DMS53 (cell line): ENCODE results near the gene SMIM5.

Experiments
- DNase-seq: peaks from one replicate; lab custom pipeline; 2025; lab: John Stamatoyannopoulos, UW

Gene SMIM5

DNA sequence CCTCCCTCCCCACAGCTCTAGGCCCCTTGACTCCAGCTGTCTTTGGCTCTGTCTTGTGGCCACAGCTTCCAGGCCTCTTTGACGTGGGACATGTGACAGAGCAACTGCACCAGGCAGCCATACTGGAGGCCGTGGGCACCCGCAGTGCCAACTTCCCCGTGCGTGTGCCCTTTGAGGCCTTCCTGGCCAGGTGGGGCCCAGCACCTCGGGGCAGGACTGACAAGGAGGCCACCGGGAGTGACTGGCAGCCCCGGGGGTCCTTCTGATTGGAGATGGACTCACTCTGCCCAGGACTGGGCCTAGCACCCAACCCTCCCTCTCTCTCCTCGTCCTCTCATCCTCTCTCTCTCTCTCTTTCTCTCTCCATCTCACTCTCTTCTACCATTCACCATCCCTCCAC lies 30.1 kb upstream of the SMIM5 start:
- no peak for DNase-seq

DNA sequence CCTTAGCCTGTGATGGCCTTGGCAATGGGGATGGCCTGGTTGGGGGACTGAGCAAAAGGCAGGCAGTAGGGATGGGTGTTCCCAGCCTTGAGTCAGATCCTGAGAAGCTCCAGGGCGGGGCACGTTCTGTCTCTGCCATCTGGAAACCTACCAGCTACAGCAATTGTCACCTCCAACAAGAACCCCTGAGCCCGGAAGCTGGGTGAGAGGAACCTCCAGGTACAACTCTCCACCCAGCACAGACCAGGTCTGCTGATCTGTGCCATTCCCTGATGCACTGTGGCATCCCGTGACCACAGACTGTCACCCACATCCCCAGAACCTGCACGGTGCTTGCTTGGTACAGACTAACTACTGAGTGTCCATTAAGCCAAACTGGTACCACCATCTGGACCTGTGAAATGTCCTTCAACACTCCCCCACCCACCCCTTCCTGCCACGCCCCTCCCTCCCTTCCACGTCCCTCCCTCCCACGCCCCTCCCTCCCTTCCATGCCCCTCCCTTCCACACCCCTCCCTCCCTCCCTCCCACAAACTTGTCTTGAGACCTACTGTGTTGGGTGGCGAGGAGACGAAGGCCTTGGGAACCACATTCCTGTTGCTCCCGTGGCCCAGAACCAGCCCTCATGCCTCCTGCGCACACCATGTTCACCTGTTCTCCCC lies 29.1 kb upstream of the SMIM5 start:
- no peak for DNase-seq

DNA sequence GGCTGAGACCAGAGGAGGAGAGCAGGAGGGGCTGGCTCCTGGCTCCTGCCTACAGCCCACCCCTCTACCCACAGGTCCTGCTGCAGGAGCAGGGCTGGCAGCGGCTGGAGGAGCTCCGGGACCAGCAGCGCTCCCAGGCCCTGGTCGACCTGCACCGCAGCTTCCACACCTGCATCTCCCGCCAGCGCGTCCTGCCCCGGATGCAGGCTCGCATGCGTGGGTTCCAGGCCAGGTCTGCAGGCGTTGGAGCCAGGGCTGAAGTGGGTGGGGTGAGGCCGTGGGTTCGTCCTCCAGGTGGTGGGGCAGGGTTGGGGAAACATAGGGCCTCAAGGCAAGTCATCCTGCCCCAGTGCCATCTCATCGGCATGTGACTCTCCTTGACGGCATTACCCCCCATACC lies 27.4 kb upstream of the SMIM5 start:
- no peak for DNase-seq

DNA sequence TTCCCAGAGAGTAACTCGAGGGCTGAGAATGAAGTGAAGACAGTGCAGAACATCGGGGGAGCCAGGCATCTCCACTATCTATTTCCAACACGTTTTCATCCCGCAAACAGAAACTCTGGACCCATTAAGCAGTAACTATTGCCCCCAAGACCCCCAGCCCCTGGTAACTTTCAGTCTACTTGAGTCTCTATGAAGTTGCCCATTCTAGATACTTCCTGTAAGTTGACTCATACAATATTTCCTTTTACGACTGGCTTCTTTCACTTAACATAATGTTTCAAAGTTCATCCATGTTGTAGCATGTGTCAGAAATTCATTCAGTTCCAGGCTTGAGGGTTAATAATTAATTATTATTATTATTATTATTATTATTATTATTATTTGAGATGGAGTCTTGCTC lies 26.1 kb upstream of the SMIM5 start:
- no peak for DNase-seq

DNA sequence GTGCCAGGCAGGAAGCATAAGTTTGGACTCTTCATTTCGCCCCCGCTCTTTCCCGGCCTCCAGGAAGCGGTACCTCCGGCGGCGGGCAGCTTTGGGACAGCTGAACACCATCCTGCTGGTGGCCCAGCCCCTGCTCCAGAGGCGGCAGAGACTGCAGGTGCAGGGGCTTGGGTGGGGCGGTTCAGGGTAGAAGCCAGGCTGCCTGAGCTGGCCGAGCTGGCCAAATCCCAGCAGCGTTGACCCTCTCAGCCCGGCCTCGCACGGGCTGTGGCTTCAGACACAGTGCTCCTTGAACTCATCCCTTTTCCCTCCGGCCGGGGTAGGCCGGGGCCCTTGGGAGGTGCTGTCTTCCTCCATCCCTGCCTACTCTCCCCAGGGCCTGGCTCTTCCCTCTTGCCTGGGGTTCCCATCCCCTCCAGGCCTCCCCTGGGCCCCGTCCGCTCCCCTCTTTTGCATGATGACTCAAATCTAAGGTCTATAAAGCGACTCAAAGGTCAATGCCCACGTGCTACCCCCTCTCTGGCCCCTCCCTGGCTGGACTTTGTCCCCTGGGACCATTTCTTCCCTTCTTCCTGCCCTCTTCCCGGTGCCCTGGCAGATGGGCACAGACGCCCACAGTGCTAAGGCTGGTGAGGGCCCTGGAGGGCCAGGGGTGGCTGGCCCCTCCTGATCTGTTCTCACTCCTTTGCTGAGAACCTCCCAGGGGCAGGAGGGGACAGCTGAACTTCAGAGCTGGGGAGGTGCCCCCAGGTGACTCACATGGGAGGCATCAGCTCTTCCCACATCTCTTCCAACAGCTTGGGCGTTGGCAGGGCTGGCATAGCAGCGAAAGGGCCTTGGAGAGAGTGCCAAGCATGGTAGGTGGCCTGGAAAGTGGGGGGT lies 22.9 kb upstream of the SMIM5 start:
- DNase-seq: peak; percentile 41

DNA sequence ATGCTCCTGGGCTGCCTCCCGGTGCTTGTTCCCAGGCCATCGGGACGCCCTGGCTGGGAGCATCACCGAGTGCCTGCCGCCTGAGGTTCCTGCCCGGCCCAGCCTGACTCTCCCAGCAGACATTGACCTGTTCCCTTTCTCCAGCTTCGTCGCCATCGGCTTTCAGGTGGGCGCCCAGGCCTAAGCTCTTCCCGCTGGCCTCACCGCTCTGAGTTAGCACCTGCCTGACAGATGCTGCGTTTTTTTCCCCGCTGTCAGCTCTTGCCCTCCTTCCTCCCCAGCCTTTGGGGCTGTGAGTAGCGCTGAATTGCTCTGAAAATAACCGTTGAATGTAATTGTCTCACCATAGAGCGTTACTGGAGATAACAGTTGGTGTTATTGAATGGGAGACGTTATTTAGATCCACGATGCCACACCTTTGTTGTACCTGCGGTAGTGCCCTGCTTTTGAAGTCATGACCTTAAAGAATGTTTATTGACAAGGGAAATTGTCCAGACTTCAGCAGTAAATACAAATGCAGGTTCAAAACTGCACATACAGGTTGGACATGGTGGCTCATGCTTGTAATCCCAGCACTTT lies 21.3 kb upstream of the SMIM5 start:
- no peak for DNase-seq

DNA sequence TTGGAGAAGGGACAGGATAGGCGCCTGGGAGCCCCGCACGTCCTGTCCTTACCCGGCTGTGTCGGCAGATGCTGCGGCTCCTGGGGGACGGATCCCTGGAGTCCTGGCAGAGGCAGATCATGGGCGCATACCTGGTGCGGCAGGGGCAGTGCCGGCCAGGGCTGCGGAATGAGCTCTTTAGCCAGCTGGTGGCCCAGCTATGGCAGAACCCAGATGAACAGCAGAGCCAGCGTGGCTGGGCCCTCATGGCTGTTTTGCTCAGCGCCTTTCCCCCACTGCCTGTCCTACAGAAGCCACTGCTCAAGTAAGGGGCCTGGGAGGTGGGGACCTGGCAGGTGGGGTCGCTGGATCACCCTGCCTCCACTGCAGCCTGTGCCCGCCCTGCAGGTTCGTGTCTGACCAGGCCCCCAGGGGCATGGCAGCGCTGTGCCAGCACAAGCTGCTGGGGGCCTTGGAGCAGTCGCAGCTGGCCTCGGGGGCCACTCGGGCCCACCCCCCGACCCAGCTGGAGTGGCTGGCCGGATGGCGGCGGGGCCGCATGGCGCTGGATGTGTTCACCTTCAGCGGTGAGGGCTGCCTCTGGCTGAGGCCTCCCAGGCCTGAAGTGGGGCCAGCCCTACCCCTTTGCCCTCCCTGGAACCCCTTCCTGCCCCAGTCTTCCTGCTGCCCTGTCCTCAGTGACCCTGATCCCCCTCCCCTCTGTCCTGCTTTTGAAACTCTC lies 20.2 kb upstream of the SMIM5 start:
- no peak for DNase-seq

DNA sequence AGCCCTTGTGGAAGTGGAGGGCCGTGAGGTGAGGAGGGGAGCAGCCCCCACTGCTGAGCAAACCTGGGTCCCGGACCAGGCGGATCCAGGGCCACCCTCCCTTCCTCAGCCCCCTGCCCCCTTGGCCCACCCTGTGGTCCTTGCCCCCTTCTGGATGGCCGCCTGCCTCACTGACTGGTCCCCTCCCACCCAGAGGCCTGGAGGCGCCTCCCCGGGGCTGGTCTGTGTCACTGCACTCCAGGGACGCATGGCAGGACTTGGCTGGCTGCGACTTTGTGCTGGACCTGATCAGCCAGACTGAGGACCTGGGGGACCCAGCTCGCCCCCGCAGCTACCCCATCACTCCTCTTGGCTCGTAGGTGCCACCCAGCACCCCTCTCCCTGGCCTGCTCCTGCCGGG lies 19.2 kb upstream of the SMIM5 start:
- DNase-seq: peak; percentile 55

DNA sequence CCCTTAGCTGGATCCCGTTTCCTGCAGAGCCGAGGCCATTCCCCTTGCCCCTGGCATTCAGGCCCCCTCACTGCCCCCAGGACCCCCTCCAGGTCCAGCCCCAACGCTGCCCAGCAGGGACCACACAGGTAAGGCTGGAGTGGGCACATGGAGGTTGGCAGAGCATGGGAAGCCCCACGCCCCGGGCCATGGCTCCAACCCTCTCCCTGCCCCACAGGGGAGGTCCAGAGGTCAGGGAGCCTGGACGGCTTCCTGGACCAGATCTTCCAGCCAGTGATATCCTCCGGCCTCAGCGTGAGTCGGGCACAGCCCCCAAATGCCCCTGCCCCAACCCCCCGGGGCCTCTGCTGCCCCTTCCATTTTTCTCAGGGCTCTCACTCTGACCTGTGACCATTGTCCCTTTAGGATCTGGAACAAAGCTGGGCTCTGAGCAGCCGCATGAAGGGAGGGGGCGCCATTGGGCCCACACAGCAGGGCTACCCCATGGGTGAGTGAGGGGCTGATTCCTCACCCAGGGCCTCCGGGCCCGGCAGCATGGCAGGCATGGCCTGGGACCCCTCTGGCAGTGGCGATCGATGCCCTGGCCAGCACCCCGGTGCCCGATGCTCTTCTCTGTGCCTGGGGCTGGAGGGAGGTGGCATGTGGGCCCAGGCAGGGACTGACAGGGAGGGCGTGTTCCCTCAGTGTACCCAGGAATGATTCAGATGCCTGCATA lies 18.5 kb upstream of the SMIM5 start:
- DNase-seq: no peak

DNA sequence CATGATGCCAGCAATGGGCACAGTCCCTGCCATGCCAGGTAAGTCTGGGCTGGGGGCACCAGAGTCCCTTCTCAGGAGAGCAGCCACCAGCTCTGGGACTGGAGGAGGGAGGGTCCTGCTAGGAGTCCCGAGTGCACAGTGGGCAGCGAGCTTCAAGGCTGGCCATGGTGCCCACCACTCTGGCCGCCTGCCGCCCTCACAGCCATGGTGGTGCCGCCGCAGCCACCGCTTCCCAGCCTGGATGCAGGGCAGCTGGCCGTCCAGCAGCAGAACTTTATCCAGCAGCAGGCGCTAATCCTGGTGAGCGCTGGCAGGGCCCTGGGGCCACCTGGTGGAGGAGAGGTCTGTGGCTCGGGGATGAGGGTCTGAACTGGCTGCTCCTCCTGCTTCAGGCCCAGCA lies 17.9 kb upstream of the SMIM5 start:
- DNase-seq: peak; percentile 47

DNA sequence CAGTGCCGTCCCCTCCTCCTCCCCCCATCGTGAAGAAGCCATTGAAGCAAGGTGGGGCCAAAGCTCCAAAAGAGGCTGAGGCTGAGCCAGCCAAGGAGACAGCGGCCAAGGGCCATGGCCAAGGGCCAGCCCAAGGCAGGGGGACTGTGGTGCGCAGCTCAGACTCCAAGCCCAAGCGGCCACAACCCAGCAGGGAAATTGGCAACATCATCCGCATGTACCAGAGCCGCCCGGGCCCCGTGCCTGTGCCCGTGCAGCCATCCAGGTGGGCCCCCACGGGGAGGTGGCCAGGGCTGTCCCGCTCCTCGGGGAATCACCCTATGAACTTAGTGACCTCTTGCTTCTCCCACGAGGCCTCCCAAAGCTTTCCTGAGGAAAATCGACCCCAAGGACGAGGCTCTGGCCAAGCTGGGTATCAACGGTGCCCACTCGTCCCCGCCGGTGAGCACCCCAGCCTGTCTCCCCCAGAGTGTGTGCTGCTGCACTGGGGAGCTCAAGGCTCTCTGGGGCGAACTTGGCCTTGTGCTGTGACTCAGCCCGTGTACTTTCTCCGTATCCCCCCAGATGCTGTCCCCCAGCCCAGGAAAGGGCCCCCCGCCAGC lies 16.6 kb upstream of the SMIM5 start:
- no peak for DNase-seq

DNA sequence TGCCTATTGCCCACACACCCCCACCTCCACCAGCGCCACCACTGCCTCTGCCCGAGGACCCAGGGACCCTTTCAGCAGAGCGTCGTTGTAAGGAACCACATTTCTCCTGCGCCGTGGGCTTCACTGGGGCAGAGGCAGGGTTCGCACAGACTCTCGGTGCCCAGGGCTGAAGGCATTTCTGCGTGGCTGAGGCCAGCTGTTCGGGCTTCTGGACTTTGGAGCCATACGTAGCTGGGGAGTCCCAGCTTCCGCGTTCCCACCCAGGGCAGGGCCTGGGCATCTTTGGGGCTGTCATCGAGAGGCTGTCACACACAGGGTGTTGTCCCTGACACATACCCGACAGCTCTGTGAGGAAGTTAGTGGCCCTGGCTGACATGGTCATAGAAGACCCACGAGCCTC lies 16.0 kb upstream of the SMIM5 start:
- peak; percentile 33 for DNase-seq

DNA sequence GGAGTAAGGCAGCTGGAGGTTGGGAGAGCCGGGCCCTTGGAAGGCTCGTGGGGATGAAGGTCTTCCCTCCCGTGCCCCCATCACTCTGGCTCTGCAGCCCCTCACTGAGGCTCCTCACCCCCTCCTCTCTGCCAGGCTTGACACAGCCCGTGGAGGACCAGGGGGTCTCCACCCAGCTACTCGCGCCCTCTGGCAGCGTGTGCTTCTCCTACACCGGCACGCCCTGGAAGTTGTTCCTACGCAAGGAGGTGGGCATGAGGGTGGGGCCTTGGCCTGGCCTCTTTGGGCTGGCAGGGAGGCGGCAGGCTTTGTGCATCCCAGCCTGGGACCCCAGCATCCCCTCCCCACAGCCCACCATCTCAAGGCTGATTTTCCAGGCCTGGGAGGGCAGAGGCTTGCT lies 15.6 kb upstream of the SMIM5 start:
- no peak for DNase-seq

DNA sequence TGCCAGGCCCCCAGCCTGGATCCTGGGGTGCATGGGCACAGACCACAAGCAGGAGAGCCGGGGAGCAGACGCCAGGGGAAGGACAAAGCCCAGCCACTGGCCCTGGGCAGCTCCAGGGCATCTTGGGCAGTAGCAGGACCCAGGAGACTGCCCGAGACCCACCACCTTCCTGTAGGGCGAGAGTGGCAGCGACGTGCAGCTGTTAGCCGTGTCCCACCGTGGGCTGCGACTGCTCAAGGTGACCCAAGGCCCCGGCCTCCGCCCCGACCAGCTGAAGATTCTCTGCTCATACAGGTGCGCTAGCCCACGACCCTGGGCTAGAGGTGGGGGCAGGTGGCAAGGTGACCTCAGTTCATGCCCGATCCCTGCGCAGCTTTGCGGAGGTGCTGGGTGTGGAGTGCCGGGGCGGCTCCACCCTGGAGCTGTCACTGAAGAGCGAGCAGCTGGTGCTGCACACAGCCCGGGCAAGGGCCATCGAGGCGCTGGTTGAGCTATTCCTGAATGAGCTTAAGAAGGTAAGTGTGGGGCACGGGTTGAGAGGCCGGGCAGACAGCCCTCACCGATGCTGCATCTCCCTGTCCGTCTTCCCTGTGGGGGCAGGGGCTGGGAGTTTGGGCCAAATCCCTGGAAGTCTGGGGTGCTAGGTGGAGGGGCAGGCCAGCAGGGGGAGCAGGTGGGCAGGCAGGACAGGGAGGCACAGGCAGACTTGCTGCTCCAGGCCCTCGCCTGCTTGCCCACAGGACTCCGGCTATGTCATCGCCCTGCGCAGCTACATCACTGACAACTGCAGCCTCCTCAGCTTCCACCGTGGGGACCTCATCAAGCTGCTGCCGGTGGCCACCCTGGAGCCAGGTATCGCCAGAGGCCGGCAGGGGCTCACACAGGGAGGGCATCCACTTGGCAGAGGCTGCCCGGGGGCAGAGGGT lies 13.5 kb upstream of the SMIM5 start:
- DNase-seq: peak; percentile 88

DNA sequence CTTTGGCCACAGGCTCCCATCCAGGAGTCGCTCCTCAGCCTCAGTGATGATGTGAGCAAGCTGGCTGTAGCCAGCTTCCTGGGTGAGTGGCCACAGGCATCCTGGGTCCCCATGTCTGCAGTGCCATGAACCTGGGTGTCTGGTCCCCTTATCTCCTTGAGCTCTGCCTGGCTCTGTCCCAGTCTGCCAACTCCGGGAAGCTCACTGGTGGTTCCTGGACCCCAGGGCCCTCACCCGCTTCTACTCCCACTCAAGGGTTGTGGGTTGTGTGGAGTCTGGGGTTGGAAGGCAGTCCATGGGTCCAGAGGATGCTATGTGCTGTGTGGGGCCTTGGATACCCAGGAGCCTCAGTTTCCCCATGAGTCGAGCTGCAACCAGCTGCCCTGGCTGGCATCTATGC lies 11.7 kb upstream of the SMIM5 start:
- no peak for DNase-seq

DNA sequence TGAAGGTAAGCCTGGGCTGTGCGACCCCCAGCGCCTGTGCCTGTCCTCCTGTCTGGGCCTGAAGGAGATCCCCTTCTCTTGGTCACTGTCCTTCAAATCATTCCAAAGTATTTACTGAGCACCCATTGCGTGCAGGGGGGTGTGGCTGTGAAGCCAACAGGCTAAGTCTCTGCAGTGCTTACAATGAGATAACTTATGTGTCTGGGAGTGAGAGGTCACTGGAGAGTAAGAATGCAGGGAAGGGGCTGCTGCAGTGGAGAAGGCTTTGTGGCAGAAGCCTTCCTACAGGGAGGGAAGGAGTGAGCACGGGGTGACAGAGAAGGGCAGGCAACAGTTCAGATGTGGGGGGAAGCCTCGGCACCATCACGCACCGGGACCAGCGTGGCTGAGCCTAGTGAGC lies 11.2 kb upstream of the SMIM5 start:
- no peak for DNase-seq

DNA sequence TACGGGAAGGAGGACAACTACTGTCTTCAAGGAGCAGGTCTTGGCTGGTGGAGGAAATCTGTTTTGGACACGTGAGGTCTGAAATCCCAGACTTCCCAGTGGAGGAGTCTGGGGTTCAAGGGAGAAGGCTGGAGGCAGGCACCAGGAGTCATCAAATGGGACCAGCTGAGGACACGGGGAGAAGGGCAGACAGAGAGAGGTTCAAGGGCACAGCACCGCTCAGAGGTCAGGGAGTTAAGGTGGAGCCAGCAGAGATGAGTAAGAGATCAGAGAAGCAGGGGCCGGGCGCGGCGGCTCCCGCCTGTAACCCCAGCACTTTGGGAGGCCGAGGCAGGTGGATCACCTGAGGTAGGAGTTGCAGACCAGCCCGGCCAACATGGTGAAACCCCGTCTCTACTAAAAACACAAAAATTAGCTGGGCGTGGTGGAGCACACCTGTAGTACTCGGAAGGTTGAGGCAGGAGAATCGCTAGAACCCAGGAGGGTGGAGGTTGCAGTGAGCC lies 10.4 kb upstream of the SMIM5 start:
- no peak for DNase-seq

DNA sequence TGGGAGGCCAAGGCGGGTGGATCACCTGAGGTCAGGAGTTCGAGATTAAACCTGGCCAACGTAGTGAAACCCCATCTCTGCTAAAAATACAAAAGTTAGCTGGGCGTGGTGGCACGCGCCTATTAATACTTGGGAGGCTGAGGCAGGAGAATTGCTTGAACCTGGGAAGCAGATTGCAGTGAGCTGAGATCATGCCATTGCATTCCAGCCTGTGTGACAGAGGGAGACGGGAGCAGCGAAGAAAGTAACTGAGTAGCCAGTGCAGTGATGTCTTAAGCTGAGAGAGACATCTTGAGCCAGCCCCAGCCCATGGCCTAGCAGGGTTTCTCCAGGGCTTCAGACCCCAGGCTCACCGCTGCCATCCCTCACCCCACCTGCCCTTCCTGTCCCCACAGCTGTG lies 9.8 kb upstream of the SMIM5 start:
- no peak for DNase-seq

DNA sequence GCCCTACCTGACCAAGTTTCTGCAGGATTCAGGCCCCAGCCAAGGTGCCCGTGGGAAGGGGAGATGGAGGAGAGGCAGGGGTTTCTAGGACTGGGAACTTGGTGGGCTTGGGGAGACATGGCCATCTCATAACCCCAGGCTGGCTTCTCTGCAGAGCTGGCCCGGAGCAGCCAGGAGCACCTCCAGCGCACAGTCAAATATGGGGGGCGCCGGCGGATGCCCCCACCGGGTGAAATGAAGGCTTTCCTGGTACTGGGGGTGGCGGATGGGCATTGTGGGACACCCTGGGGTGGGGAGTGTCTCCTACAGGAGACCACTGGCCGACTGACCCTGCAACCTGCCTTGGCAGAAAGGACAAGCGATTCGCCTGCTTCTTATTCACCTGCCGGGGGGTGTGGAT lies 9.2 kb upstream of the SMIM5 start:
- no peak for DNase-seq

DNA sequence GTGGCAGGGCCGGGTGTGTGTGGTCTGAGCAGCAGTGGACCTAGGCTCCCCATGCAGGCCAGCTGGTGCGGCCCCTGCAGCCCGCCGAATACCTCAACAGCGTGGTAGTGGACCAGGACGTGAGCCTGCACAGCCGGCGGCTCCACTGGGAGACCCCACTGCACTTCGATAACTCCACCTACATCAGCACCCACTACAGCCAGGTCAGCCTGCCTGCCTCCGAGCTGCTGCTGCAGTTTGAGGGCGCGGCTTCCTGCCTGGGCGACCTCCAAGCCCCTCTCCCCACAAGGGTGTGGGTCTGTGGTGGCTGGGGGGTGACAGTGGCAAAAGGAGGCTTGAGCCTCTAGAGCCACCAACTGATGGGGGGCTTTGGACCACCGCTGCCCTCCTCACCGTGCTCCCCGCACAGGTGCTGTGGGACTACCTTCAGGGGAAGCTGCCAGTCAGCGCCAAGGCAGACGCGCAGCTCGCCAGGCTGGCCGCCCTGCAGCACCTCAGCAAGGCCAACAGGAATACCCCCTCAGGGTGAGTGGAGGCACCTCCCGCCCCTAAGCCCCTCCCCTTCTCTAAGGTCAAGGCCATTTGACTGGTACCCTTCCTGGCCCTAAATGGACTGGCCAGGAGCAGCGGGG lies 8.4 kb upstream of the SMIM5 start:
- no peak for DNase-seq
